NCI-H526 (cell line): ENCODE measurements around the gene ABCC10.

Experiments used
- DNase-seq, 2 experiments: peaks; one replicate each; lab custom pipeline; 2025; lab: John Stamatoyannopoulos, UW

The ABCC10 gene

DNA sequence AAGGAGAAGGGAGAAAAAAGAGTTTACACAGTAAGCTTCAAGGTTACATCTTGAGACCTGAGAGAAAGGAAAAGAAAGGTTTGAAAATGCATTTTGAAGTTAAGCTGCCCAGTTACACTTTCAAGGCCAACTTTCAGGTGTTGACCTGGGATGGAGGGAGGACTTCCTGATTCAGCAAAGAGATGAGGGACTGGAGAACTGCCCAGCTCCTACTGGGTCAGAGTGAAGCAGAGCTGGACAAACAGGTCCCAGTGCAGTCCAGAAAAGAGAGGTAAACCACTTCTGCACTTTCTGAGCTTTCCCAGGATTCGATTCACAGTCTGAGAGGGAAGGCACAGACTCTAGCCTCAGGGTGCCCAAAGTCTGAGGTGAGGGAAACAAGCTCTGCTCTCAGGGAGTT lies 44.1 kb downstream of the ABCC10 start:
- no peak for DNase-seq

- no peak for DNase-seq
Measured at GRCh38 chr6:43472515-43472914, 45.2 kb downstream of the ABCC10 start.

DNA sequence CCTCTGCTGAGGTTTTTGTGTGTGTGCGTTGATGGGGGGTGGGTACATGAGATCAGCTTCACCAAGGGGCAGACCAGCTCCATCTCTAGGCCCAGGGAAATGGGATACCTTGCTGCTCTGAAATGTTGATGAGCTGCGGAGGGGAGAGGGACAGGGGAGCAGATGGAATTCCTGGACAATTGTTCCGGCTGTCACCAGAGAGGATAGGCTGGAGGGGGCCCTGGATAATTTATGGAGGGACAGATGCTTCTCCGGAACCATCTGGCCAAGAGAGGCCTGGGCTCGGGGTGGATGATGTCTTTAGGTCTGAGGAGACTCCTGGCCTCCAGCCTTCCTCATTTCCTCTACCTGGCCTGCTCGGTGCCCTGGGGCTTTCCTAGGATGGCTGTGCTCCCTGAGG lies 48.2 kb downstream of the ABCC10 start:
- no peak for DNase-seq

DNA sequence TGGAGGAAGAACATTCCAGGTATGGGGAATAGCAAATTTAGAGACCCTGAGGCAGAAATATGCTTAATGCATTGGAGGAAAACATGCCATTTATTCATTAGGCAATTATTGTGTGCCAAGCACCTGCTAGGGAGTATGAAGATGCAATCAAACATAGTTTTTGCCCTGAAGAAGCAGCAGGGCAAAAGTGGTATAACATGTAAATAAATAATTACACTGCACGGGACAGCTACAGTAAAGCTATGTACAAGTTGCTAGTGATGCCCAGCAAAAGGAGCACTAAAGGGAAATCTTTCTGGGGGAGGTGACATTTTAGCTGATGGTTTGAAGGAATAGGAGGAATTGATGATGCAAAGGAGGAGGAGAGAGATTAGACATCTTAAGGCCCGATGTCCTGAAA lies 49.4 kb downstream of the ABCC10 start:
- DNase-seq, result no peak

- peak; percentile 66 to 93 for DNase-seq
Measured at GRCh38 chr6:43477235-43478007, 50.1 kb downstream of the ABCC10 start, which contains the start of gene TJAP1. TJAP1 (plus strand) TSS chr6:43477570; CDS start chr6:43499002, 21,432 bp downstream.

- no peak for DNase-seq
Measured at GRCh38 chr6:43478008-43478372, 50.6 kb downstream of the ABCC10 start.

GRCh38 chr6:43481075-43481474 lies 53.7 kb downstream of the ABCC10 start:
- DNase-seq, result no peak

DNA sequence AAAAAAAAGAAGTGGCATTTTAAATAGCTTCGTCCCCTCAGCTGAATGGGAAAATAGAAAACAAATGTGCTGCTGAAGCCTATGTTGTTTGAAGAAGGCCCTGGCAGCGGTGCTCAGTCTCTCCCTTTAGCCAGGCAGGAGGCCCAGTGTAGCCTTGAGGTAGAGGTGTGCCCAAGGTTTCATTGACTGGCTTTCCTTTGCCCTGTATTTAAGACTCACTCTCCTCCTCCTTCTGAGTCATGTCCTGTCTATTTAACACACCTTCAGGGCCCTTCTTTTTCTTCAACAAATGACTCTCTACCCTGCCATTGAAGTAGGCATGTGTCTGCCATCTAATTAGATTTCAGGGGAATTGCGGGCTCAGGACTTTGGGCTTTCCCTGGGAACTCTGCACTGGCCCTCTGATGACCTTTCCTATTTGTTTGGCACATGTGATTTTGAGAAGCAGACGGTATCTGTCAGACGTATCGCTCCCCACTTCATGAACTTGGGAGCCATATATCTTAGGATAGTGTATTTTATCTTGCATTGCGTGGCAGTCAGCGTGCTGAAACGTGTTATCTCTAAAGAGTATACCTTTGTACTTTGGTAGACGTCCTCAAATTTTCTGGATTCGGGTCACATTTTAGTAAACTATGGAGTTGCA lies 54.4 kb downstream of the ABCC10 start:
- no peak for DNase-seq

DNA sequence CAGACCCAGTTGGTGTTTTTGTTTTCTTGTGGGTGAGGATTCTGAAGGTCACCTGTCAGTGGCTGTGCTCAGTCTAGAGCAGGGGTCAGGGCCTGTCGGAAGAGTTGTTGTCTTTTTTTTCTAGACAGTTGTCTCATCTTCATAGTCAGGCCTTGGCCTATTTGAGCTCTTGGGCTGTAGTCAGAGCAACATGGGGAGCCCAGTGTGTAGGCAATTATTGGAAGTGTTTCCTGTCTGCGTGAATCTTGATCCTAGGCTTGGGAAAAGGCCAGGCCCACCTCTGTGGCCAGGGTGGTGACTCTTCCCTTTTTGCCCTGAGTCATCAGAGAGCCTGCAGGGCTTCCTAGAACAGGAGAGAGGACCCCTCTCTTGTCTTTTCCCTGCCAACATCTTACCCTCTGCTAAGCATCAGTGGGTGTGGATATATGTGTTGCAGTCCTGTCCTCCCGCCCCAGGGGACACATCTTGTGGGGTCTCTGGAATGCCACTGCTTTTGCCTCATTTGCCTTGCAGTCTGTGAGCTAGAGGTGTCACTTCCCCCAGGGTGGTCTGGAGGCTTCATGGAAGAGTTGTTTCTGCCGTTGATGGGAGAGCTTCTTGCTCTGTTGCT lies 61.4 kb downstream of the ABCC10 start:
- DNase-seq, result no peak

- DNase-seq, result no peak
Measured at GRCh38 chr6:43489277-43490072, 62.1 kb downstream of the ABCC10 start.

DNA sequence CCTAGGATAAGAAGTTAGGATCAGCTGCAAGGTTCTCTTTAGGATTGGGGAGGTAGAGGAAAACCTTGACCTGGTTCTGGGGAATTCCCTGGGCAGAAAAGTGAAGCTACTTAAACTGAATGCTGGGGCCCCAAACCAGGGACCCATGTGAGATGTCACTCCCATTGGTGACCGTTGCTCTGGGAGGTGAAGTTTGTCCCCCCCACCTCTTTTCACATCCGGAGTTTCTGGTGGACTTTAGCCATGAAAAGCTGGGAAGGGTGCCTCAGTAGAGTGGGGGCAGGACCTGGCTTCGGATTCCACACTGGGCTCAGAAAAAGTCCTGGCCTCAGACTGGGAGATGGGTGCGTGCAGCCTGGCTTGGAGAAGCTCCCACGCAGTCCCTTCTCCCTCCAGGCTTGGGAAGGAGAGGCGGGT lies 63.2 kb downstream of the ABCC10 start:
- DNase-seq, result no peak

GRCh38 chr6:43491750-43492661 lies 64.7 kb downstream of the ABCC10 start:
- DNase-seq, result no peak

GRCh38 chr6:43492673-43493072 lies 65.3 kb downstream of the ABCC10 start:
- DNase-seq, result no peak

GRCh38 chr6:43493230-43493629 lies 65.9 kb downstream of the ABCC10 start:
- no peak for DNase-seq

DNA sequence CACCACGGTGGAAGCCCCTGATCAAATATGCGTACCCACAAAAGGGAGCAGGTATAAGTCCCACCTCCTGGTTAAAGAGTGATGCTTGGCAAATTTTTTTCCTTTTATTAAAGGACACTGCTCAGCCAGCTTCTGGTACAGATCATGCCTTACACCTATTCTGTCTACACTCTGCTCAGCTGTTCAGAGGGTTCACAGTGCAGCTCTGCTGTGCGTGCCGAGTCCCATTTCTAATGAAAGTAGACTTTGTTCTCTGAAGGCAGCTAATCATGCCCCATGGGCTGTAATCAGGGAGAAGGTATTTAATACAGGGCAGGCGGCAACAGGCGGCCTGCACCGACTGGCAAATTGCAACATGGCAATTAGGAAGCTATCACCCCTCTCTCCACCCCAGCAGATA lies 66.5 kb downstream of the ABCC10 start:
- DNase-seq, result no peak

- no peak for DNase-seq
Measured at GRCh38 chr6:43494321-43494720, 67.0 kb downstream of the ABCC10 start.

- no peak for DNase-seq
Measured at GRCh38 chr6:43494766-43495165, 67.4 kb downstream of the ABCC10 start.

GRCh38 chr6:43495409-43495941 lies 68.1 kb downstream of the ABCC10 start:
- no peak for DNase-seq

DNA sequence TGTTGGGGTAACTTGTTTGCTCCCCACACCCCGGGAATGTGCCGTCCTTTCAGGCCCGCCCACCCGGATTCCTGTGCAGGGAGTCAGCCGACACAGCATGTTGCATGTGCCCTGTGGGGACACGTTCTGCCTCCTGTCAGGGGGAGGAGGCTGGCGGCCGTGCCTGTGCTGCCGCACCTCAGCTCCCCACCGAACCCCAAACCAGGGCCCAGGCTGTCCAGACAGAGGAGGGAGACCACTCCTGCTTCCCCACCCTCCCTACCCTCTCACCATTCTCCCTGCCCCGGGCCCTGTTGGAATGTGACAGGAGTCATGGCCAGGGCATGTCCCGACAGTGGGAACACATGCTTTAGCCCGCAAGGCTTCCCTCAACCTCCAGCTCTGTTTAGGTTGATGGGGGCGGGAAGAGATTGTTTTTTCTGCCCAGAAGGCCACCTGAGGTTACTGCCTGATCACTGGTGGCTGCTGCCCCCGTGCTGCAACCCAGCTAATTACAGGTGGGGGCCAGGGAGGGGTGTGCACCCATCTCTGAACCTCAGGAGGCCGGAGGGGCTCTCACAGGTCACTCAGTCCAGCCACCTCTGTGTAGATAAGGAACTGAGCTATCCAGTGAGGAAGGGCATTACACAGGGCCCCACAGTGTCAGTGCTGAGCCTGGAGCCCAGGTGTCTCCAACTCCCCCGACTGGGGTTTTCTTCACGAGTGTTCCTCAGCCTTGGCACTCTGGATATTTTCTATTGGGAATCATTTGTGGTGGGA lies 69.2 kb downstream of the ABCC10 start:
- no peak for DNase-seq

DNA sequence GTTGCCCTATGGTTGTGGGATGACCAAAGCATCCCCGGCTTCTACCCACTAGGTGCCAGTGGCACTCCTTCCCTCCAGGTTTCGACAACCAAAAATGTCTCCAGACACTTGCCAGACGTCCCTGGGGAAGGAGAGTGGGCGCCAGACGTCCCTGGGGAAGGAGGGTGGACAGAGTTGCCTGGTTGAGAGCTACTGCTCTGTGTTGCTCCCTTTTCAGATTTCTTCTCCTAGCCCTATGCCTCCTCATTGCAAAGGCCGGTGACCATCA lies 69.7 kb downstream of the ABCC10 start:
- no peak for DNase-seq

GRCh38 chr6:43497689-43498088 lies 70.3 kb downstream of the ABCC10 start:
- DNase-seq, result no peak
